HG03558 (cell line): ENCODE results near the gene KRT40.

Experiments used
- ATAC-seq: cut with Tn5 transposase; IDR thresholded peaks from one replicate; pipeline ENCODE4 v1.9.1; 2021; ENCODE audit warnings: moderate number of reproducible peaks; ENCODE audit not compliant: unreplicated experiment; ENCODE audit errors: extremely low read depth

Gene KRT40

DNA sequence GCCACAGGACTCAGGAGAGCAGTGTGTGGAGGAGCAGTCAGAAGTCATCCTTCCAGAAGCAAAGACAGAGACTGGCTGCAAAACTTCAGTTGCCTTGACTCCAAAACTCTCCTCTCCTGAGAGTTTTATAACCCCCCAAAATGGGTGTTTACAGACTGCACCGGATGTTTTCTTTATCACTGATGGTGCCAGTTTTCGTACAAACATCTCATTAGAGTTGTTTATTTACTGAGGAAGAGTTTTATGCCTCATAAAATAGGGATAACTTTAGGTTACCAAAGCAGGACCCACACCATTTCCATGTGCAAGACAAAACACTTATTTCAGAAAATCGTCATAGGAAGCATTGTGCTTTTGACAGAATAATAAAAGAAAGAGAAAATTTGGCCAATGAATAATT lies at the start of gene KRT40:
Gene KRT40 (minus strand): TSS at position 101 of the 400 bp plus-strand sequence. CDS start 53 bp downstream, at position 48.
- no peak for ATAC-seq

DNA sequence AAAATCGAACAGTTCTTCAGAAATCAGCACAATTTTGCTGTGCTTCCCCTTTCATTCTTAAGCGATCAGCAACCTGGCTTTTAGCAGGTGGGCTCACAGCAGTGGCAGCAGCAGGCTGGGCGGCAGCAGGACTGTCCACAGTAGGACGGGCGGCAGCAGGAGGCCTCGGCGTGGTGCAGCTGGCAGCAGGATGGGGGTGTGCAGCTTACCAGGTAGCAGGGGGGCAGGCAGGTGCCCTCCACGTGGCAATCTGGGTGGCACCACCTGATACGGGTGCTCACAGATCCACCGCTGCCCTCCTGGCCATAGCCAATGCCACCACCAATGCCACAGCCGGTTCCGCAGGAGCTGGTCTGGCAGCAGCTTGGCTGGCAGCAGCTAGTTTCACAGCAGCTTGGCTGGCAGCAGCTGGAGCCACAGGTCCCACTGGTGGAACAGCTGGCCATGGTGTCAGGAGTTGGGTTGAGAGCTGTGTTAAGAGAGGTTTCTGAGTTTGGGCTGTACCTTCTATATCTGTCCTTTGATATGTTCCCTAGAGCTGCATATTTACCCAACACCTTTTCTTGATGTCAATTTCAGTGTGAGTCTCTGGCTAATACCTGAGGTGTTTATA lies 45.6 kb upstream of the KRT40 start, which contains the start of gene KRTAP1-4:
Gene KRTAP1-4 (minus strand): TSS at position 563 of the 613 bp plus-strand sequence. CDS start 117 bp downstream, at position 446.
- ATAC-seq: no peak

DNA sequence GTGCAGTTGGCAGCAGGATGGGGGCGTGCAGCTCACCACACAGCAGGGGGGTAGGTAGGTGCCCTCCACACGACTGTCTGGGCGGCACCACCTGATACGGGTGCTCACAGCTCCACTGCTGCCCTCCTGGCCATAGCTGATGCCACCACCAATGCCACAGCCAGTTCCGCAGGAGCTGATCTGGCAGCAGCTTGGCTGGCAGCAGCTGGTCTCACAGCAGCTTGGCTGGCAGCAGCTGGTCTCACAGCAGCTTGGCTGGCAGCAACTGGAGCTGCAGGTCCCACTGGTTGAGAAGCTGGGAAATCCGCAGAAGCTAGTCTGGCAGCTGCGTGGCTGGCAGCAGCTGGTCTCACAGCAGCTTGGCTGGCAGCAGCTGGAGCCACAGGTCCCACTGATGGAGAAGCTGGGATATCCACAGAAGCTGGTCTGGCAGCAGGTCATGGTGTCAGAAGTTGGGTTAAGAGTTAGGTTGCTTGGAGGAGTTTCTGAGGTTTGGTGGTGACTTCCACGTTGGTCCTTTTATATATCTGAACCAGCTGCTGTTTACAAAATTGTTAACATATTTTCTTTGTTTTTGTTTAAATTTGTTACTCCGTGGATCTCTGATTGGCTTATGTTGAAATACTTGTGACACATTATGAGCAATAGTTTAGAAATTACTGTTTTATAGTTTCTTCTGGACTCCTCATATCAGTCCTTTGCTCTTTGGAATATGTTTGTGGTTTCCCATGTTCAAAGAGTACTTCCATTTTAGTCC lies 42.8 kb upstream of the KRT40 start, which contains the start of gene KRTAP1-5:
Gene KRTAP1-5 (minus strand): TSS at position 494 of the 757 bp plus-strand sequence. CDS start 53 bp downstream, at position 441.
- ATAC-seq: no peak

DNA sequence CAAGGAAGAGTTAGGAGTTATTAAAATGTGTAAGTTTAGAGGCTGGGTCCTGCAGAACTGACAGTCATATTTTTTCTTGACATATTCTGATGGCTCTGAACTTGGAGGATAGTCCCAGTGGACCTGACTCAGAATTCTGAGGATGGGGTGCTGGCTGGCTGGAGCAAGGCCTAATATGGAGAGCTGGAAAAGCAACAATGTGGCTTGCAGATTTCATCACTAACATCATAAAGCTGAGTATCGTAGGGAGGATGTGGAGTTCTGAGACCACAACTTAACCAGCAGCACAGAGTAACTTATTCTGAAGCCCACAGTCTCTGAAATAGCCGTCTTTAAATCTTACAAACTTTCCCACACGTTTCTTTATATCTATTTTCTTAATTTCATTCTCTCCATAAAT lies 40.6 kb upstream of the KRT40 start:
- no peak for ATAC-seq

DNA sequence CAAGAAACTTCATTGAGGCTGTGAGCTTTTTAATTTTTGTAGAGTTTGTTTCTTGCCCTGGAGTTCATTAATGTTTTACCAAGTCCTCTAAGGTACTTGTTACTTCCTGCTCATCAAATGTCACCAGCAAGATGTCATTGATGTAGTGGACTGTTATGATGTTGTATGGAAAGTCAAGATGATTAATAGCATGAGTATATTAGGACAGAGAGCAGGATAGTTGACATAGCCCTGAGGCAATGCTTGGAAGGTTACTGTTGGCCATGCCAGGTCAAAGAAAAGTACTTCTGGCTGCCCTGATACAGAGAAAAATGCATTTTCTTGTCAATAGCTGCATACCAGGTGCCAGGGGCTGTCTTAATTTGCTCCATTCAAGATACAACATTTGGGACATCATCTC lies 36.2 kb upstream of the KRT40 start:
- no peak for ATAC-seq

DNA sequence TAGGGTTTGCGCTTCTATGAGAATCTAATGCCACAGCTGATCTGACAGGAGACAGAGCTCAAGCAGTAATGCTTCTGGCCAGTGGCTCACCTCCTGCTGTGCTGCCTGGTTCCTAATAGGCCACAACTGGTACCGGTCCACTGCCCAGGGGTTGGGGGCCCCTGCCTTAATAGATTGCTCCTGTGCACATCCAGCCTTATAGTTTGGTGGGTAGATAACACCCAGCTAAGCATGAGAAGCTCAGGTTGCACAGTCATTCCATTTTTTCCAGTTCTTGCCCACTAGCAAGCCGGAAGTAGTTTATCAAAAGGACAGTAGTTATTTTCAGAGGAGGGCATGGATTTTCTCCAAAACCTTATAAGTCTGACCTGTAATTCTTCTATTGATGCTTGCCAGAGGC lies 35.3 kb upstream of the KRT40 start:
- no peak for ATAC-seq

DNA sequence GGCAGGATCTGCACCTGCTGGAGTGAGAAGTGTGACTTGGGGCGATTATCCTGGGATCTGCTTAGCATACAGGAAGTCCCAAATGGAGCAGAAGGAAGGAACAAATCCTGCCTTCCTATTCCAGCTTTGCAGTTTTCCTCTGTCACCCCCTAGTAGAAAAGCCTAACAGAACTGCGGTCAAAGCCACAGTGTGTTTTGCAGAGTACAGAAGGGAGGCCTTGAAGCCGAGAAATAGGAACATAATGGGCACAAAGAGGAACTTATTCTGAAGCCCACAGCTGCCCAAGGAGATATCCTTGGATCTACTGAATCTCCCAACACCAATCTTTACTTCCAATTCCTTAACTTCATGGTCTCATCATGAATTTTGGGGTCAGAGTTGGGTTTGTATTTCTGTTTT lies 34.4 kb upstream of the KRT40 start:
- ATAC-seq: no peak

DNA sequence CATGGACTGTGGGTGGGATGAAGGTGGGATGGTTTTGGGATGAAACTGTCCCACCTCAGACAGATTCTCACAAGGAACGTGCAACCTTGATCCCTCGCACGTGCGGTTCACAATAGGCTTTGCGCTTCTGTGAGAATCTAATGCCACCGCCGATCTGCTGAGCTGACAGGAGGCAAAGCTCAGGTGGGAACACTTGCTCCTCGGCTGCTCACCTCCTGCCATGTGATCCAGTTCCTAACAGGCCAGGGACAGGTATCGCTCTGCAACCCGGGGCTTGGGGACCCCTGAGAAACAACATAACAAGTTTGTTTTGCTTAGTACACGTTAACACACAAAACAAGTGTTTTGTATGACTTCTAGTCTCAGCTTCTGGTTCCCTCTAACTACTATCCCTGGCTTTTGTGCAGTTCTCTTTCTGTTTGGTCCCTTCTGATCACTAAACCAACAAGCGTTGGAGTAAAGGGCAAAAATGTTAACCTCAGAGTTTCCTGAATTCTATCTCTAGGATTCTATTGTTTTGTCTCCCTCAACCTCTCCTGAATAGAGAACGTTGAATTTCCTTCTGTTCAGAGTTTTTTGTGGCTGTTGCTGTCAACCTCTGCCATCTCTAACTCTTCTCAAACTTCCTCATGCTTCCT lies 32.6 kb upstream of the KRT40 start:
- no peak for ATAC-seq

DNA sequence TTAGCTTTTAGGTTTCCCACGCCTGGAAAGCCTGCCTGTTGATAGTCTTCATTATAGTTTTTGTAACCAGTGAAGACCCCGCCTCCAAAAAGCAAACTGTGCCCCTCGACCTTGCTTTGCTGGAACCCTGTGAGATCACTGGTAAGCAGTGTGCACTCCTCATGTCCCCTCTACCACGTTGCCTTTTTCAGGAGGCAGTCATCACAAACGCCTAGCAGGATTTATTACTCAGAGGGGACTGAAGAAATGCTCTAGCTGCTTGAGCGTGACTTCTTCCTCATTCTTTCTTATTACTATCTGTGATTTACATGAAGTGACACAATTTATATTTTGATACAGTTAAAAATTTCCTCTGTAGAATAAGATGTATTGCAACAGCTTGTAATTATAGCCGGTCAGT lies 31.3 kb upstream of the KRT40 start:
- ATAC-seq: no peak

DNA sequence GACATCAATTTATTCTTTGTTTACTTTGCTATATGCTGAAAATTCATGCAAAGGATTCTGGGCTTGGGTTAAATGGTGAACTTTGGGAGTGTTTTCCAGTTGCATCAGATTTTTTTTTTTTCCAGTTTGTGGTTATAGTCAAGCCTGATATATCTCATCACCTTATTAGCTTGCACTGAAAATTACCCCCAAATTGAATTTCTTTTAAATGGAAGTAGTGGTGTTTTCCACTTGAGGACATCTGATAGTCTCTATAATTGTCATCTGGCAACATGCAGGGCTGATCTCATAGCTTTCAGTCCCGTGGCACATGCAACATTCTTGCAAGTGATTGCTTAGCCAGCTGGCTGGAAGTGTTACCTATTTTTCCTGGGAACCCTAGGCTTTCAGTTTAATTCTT lies 29.5 kb upstream of the KRT40 start:
- ATAC-seq: no peak

DNA sequence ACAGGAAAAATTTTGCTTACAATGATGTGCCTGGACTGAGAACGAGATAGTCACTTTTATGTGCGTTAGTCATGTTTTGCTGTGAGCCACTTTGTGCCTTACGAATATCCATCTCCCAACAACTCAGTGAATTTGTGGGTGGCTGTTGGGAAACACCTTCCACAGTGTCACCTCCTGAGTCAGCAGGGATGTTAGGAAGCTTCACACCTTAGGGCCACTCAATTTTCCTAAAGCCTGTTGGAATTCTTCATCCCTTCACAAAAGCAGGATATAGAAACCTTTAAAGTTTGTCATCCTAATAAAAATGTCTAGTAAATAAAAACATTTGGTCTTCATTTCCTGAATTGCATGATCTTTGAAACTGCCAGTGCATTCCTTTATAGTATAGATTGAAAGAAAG lies 29.1 kb upstream of the KRT40 start:
- no peak for ATAC-seq

DNA sequence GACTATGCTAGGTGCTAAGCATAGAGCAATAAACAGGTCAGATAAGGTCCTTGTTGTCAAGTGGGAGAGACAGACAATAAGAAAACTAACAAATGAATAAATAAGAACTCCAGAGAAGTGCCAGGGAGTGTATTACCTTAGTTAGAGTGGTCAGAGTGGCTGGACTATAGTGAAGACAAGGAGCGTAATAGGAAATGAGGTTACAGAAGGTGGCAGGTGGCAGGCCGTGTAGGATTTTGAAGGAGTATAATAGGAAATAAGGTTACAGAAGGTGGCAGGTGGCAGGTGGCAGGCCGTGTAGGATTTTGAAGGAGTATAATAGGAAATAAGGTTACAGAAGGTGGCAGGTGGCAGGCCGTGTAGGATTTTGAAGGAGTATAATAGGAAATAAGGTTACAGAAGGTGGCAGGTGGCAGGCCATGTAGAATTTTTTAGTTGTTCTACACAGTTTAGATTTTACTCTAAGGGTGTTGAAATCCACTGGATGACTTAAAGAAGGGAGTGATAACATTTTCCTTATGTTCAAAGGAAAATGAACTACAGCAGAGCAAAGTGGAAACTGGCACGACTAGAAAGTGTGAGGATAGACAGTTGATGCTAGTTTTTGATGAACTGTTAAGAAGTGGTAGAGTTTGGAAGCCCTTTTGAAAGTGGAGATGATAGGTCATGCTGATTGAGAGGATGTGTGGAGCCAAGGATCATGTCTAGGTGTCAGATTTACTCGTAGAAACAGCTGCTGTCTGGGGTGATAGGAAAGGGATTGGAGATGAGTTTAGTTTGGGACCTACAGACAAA lies 28.4 kb upstream of the KRT40 start:
- no peak for ATAC-seq

DNA sequence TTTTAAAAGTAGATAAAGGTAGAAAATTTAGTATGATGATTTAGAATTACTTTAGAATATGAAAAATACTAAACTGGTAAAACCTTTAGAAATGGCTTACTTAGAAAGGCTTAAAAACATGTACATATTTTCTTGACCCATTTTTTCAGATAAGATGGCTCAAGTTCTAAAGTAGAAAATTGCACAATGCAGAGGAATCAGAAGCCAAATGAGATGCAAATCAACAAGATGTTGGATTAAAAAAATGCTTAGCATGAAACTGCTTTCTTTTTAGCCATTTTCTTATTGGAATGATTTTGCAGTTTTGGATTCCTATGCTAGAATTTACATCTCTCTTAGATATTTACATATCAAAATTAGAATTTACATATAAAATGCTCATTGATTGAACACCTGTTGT lies 26.3 kb upstream of the KRT40 start:
- no peak for ATAC-seq

DNA sequence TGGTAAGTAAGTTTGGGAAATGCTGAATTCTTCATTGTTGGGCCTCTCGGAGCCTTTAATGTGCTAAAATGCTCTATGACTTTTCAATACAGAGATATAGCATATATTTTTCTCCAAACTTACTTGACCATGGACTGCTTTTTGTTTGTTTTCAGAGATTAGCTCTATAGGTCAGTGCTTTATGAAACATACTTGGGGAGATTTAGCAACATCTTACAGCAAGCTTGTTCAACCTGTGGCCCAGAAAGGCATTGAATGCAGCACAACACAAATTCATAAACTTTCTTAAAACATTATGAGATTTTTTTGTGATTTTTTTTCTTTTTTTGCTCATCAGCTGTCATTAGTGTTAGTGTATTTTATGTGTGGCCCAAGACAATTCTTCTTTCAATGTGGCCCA lies 25.8 kb upstream of the KRT40 start:
- ATAC-seq: no peak

DNA sequence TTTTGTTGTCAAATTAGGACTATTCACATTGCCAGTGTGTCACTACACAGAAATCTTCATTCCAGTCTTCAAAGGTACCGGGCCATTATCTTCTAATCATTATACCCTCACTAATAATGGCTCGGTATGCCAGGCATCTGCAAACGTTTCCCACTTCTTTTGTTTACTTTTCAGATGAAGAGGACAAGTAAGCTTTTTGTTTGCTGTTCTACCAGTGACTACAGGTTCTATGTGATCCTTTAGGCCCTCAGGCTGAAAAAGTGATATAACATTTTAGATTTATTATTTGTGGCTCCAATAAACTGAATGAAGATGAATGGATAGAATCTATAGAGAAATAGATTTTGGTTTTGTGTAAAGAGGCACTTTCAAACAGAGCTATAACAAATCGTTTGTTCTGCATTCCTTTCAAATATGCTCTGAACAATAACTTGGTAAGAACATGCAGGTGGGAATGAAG lies 25.2 kb upstream of the KRT40 start:
- no peak for ATAC-seq

DNA sequence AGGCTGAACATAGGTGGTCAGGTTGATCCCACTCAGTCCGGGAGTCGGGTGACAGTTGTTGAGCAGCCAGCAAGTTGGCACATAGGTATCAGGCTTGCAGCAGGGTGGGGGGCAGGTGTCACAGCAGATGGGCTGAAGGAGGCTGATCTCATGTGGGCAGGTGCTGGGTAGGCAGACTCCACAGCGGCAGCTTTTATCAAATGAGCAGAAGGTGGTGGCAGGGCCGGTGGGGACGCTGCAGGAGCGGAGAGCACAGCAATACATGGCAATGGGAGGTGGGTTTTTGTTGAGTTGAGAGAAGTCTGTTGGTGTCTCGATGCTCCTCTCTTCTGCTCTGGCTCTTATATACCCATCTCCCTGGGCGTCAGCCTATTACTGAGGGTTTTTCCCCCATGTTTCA lies 24.7 kb upstream of the KRT40 start, which contains the start of gene KRTAP3-1:
Gene KRTAP3-1 (minus strand): TSS at position 318 of the 400 bp plus-strand sequence. CDS start 54 bp downstream, at position 264.
- ATAC-seq: no peak

DNA sequence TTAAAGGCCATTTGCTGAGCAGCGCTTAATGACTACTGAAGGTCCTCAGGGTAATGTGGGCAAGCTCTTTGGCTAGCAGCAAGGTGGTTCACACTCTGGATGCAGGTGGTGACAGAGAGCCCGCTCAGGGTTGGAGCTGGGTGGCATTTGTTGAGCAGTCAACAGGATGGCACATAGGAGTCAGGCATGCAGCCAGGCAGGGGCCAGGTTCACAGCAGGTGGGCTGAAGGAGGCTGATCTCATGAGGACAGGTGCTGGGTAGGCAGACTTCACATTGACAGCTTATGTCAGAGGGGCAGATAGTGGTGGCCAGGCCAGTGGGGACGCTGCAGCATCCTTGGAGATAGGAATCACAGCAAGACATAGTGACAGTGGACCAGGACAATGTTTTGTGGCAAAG lies 20.3 kb upstream of the KRT40 start:
- no peak for ATAC-seq

DNA sequence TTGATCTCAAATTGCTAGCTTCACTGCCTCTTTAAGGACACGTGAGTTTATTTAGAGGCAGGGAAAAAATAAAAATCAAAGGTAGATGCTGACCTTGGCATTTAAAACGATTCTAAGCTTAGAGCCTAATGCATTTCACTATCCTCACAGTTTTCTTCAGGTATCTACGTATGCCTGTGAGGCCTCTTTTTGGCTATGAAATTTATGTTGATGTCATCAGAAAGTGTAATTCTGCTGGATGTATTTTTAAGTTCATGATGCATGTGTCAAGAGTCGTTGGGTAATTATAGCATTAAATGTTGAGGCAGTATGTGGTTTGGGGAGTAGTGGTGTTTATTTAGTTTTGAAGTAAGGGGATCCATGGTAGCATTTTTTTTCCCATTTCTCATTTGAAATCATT lies 19.8 kb upstream of the KRT40 start:
- ATAC-seq: no peak

DNA sequence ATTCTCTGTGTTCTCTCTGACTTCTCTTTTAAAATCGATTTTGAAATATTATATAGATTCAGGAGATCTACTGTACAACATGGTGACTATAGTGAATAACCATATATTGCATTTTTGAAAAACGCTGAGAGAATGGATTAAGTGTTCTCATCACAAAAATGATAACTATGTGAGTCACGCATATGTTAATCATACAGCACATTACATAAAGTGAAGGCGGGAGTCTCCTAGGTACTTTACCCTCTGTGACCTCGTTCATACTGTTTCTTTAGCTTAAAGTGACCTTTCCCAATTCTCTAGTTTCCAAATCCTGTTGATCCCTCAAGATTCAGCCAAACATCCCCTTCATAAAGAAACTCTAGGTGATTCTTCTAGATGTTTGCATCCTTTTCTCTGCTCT lies 18.7 kb upstream of the KRT40 start:
- ATAC-seq: no peak

DNA sequence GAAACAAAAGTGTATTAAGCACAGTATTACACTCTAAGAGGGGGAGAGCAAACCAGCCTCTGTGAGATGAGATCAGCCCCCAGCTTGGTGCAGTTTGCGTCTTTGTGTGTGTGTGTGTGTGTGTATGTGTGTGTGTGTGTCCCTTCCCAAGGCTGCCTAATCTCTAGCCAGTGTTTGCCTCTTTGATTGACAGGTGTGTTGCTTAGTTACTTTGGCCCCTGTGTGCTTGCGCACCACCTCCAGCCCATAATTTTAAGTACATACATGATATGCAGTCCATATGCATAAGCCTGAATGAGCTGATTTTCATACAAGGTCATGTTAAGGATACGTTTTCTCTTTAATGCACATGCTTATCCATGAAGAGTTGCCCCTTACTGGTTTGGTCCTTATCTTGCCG lies 17.7 kb upstream of the KRT40 start:
- ATAC-seq: no peak
